HUES6 (cell line): ENCODE results near the gene ORAI2.
A peak's percentile ranks its signal among the peaks of the same experiment; 100 is the strongest.

Source experiments
- H3K27ac ChIP-seq: 2 replicates; pipeline ENCODE4 v1.7.0; 2013; ENCODE audit warnings: low read depth, mild to moderate bottlenecking, low read length, inconsistent platforms
- H3K27me3 ChIP-seq: 2 replicates; pipeline ENCODE4 v1.6.1; 2013; ENCODE audit warnings: low read length; ENCODE audit not compliant: control insufficient read depth, insufficient read depth
- H3K36me3 ChIP-seq: 2 replicates; pipeline ENCODE4 v1.6.1; 2013; ENCODE audit warnings: low read length; ENCODE audit not compliant: control insufficient read depth, insufficient read depth
- H3K4me1 ChIP-seq: 2 replicates; pipeline ENCODE4 v1.6.1; 2013; ENCODE audit warnings: low read length; ENCODE audit not compliant: control insufficient read depth, insufficient read depth
- H3K4me3 ChIP-seq: 2 replicates; pipeline ENCODE4 v1.5.1; 2013; ENCODE audit warnings: low read depth, low read length
- H3K9ac ChIP-seq: one replicate; pipeline ENCODE4 v1.6.1; 2013; ENCODE audit warnings: mild to moderate bottlenecking, low read length
- H3K9me3 ChIP-seq: 2 replicates; pipeline ENCODE4 v1.6.1; 2013; ENCODE audit warnings: low read depth, low read length; ENCODE audit not compliant: control insufficient read depth, insufficient read depth

The ORAI2 gene

GRCh38 chr7:102413611-102414010 lies 19.8 kb upstream of the ORAI2 start:
- peaks cover 73% of the 10 kb centered on the region for H3K36me3 ChIP-seq
- no peaks in the 10 kb centered on the region for H3K4me1 ChIP-seq
- H3K4me3 ChIP-seq, result no peak overlapping the region
- no peaks in the 10 kb centered on the region; the same call in 1 of the 2 replicates for H3K9me3 ChIP-seq
- H3K27ac ChIP-seq, result no peak overlapping the region
- H3K9ac ChIP-seq, result no peak overlapping the region
- no peaks in the 10 kb centered on the region for H3K27me3 ChIP-seq

GRCh38 chr7:102415685-102416225 lies 17.6 kb upstream of the ORAI2 start:
- no peak overlapping the region for H3K27ac ChIP-seq

GRCh38 chr7:102416406-102416805 lies 17.0 kb upstream of the ORAI2 start:
- Histone ChIP-seq H3K4me1 (peaks cover 7% of the 10 kb centered on the region; the same call in 1 of the 2 replicates), H3K27ac (no peak overlapping the region), H3K9ac (no peak overlapping the region), H3K36me3 (peaks cover 74% of the 10 kb centered on the region), H3K9me3 (no peaks in the 10 kb centered on the region), H3K27me3 (no peaks in the 10 kb centered on the region), H3K4me3 (no peak overlapping the region)

More at GRCh38 chr7:102415685-102416225, 17.6 kb upstream of the ORAI2 start:
- H3K9ac ChIP-seq, result no peak overlapping the region
- H3K4me3 ChIP-seq, result no peak overlapping the region
- H3K27me3 ChIP-seq, result no peaks in the 10 kb centered on the region
- peaks cover 5% of the 10 kb centered on the region; the same call in 1 of the 2 replicates for H3K4me1 ChIP-seq
- H3K36me3 ChIP-seq, result peaks cover 75% of the 10 kb centered on the region
- H3K9me3 ChIP-seq, result no peaks in the 10 kb centered on the region

- Histone ChIP-seq H3K4me3 (no peak overlapping the region), H3K4me1 (peaks cover 7% of the 10 kb centered on the region; the same call in 1 of the 2 replicates), H3K27ac (no peak overlapping the region), H3K27me3 (no peaks in the 10 kb centered on the region), H3K9me3 (no peaks in the 10 kb centered on the region), H3K36me3 (peaks cover 72% of the 10 kb centered on the region), H3K9ac (no peak overlapping the region)
Observed at GRCh38 chr7:102417105-102417504, 16.3 kb upstream of the ORAI2 start.

GRCh38 chr7:102418592-102418991 lies 14.8 kb upstream of the ORAI2 start:
- Histone ChIP-seq H3K27me3 (no peaks in the 10 kb centered on the region), H3K9ac (no peak overlapping the region), H3K36me3 (peaks cover 63% of the 10 kb centered on the region), H3K9me3 (no peaks in the 10 kb centered on the region), H3K4me1 (peaks cover 7% of the 10 kb centered on the region; the same call in 1 of the 2 replicates), H3K27ac (no peak overlapping the region), H3K4me3 (no peak overlapping the region)

GRCh38 chr7:102421706-102422240 lies 11.6 kb upstream of the ORAI2 start:
- Histone ChIP-seq H3K36me3 (peaks cover 67% of the 10 kb centered on the region), H3K9ac (no peak overlapping the region), H3K9me3 (no peaks in the 10 kb centered on the region), H3K4me3 (no peak overlapping the region), H3K27me3 (no peaks in the 10 kb centered on the region), H3K4me1 (peaks cover 29% of the 10 kb centered on the region; the same call in 1 of the 2 replicates), H3K27ac (no peak overlapping the region)

GRCh38 chr7:102424129-102424551 lies 9.2 kb upstream of the ORAI2 start:
- H3K36me3 ChIP-seq, result peaks cover 50% of the 10 kb centered on the region
- H3K27ac ChIP-seq, result peak overlapping the region; percentile 29; the same call in 1 of the 2 replicates
- H3K4me3 ChIP-seq, result no peak overlapping the region
- no peaks in the 10 kb centered on the region for H3K9me3 ChIP-seq
- peaks cover 29% of the 10 kb centered on the region; the same call in 1 of the 2 replicates for H3K4me1 ChIP-seq
- peak overlapping the region; percentile 13 for H3K9ac ChIP-seq
- no peaks in the 10 kb centered on the region for H3K27me3 ChIP-seq

GRCh38 chr7:102424787-102425218 lies 8.6 kb upstream of the ORAI2 start:
- H3K4me3 ChIP-seq, result no peak overlapping the region
- no peak overlapping the region for H3K27ac ChIP-seq
- no peaks in the 10 kb centered on the region for H3K9me3 ChIP-seq
- H3K27me3 ChIP-seq, result no peaks in the 10 kb centered on the region
- no peak overlapping the region for H3K9ac ChIP-seq
- H3K36me3 ChIP-seq, result peaks cover 44% of the 10 kb centered on the region
- peaks cover 29% of the 10 kb centered on the region; the same call in 1 of the 2 replicates for H3K4me1 ChIP-seq

GRCh38 chr7:102425639-102426267 lies 7.6 kb upstream of the ORAI2 start:
- H3K4me3 ChIP-seq, result no peak overlapping the region
- H3K4me1 ChIP-seq, result peaks cover 25% of the 10 kb centered on the region; the same call in 1 of the 2 replicates
- no peaks in the 10 kb centered on the region for H3K27me3 ChIP-seq
- peaks cover 35% of the 10 kb centered on the region for H3K36me3 ChIP-seq
- H3K9me3 ChIP-seq, result no peaks in the 10 kb centered on the region
- peak overlapping the region; percentile 12 for H3K9ac ChIP-seq
- no peak overlapping the region for H3K27ac ChIP-seq

GRCh38 chr7:102426268-102427018 lies 6.9 kb upstream of the ORAI2 start:
- Histone ChIP-seq H3K4me3 (no peak overlapping the region), H3K9me3 (no peaks in the 10 kb centered on the region), H3K4me1 (peaks cover 30% of the 10 kb centered on the region), H3K9ac (no peak overlapping the region), H3K27me3 (no peaks in the 10 kb centered on the region), H3K27ac (no peak overlapping the region), H3K36me3 (peaks cover 29% of the 10 kb centered on the region)

- H3K27ac ChIP-seq, result no peak overlapping the region
- H3K4me1 ChIP-seq, result peaks cover 35% of the 10 kb centered on the region
- H3K36me3 ChIP-seq, result peaks cover 29% of the 10 kb centered on the region
- no peaks in the 10 kb centered on the region for H3K9me3 ChIP-seq
- H3K4me3 ChIP-seq, result no peak overlapping the region
- no peak overlapping the region for H3K9ac ChIP-seq
- no peaks in the 10 kb centered on the region for H3K27me3 ChIP-seq
Observed at GRCh38 chr7:102427019-102427405, 6.4 kb upstream of the ORAI2 start.
